ENCODE data around the gene NUB1. TPM values are rescaled to one million over a fixed set of nuclear protein-coding genes. Genes with fewer than 3 reads are reported as not detected.

The NUB1 gene
- total and polyA plus RNA-seq, 11 donors: 22.6 to 56.3 (median 39.4) TPM

GRCh38 chr7:151412318-151412717 lies 70.7 kb downstream of the NUB1 start:
- Histone ChIP-seq H3K4me3 (no peak overlapping the region), H3K36me3 (no peaks in the 10 kb centered on the region), H3K27ac (no peak overlapping the region), H3K4me1 (peaks cover 0 to 41% (median 13%) of the 10 kb centered on the region in 12 donors), H3K27me3 (peaks cover 18 to 62% (median 30%) of the 10 kb centered on the region in 9 donors), H3K9me3 (no peaks in the 10 kb centered on the region)
- ATAC-seq (no peak), DNase-seq (no peak)
- 71 to 91% (median 81%) methylated on average over 4 of the region's 4 CpGs for WGBS, 4 donors
- TF ChIP-seq CTCF (IDR thresholded peaks at IDR 0.05) (no peak), POLR2A (IDR thresholded peaks at IDR 0.05) (no peak)
- intact Hi-C loops (cut with DNase I): no loop called here

- no peak for DNase-seq
- intact Hi-C loops (cut with DNase I): no loop called here
- TF ChIP-seq CTCF (IDR thresholded peaks at IDR 0.05): no peak
- no peak for TF ChIP-seq POLR2A (IDR thresholded peaks at IDR 0.05)
- Histone ChIP-seq H3K36me3 (no peaks in the 10 kb centered on the region), H3K27ac (no peak overlapping the region), H3K4me1 (peaks cover 0 to 44% (median 13%) of the 10 kb centered on the region in 12 donors), H3K9me3 (no peaks in the 10 kb centered on the region), H3K4me3 (no peak overlapping the region), H3K27me3 (peaks cover 18 to 60% (median 29%) of the 10 kb centered on the region in 9 donors)
- 79 to 91% (median 89%) methylated on average over 4 of the region's 4 CpGs for WGBS, 4 donors
- no peak for ATAC-seq
Measured at GRCh38 chr7:151413241-151413640, 71.6 kb downstream of the NUB1 start.

- no peak overlapping the region for H3K4me3 ChIP-seq
- H3K9me3 ChIP-seq: peaks cover 0 to 17% (median 4%) of the 10 kb centered on the region in 12 donors
- WGBS, 4 donors: 75 to 90% (median 85%) methylated on average over 3 of the region's 3 CpGs
- TF ChIP-seq POLR2A (IDR thresholded peaks at IDR 0.05) (no peak), CTCF (IDR thresholded peaks at IDR 0.05) (no peak)
- no peak for DNase-seq
- no peak overlapping the region for H3K27ac ChIP-seq
- peaks cover under 1 to 46% (median 10%) of the 10 kb centered on the region in 9 donors for H3K27me3 ChIP-seq
- H3K36me3 ChIP-seq: no peaks in the 10 kb centered on the region
- peaks cover 0 to 23% (median 0%) of the 10 kb centered on the region in 12 donors for H3K4me1 ChIP-seq
- intact Hi-C loops (cut with DNase I): loop anchor here in 1 of 10 donors (5.0 kb wide), 1 partner anchor 33 kb away; no protein-coding TSS in a partner anchor
- ATAC-seq: no peak
Measured at GRCh38 chr7:151415375-151416105, 73.9 kb downstream of the NUB1 start.

- Histone ChIP-seq H3K4me1 (peaks cover 0 to 21% (median 0%) of the 10 kb centered on the region in 12 donors), H3K4me3 (no peak overlapping the region), H3K27ac (no peak overlapping the region), H3K9me3 (peaks cover 0 to 17% (median 4%) of the 10 kb centered on the region in 12 donors), H3K36me3 (no peaks in the 10 kb centered on the region), H3K27me3 (peaks cover 0 to 38% (median 4%) of the 10 kb centered on the region in 9 donors)
- no peak for TF ChIP-seq POLR2A (IDR thresholded peaks at IDR 0.05)
- TF ChIP-seq CTCF (IDR thresholded peaks at IDR 0.05): no peak
- DNase-seq (no peak), ATAC-seq (no peak)
- intact Hi-C loops (cut with DNase I): loop anchor here in 1 of 10 donors (5.0 kb wide), 1 partner anchor 34 kb away; no protein-coding TSS in a partner anchor
- WGBS, 4 donors: 66 to 81% (median 71%) methylated on average over 9 to 10 of the region's 10 CpGs
Measured at GRCh38 chr7:151416112-151416940, 74.7 kb downstream of the NUB1 start.

Data from heart left ventricle (tissue), 16 donors.